GM18909 (cell line): Measurements from ENCODE around the gene CD8B.
"Not testable (repeated sequence)": the region's sequence is repeated elsewhere in the genome, so short reads cannot be mapped to it uniquely, and the experiment has no call there.

ENCODE experiments used
- ATAC-seq: cut with Tn5 transposase; IDR thresholded peaks from one replicate; pipeline ENCODE4 v1.9.1; 2021; ENCODE audit warnings: mild to moderate bottlenecking; ENCODE audit not compliant: unreplicated experiment, poor library complexity

The CD8B gene

GRCh38 chr2:86837714-86838113 lies 24.0 kb downstream of the CD8B start:
- ATAC-seq = not testable (repeated sequence)

- not testable (repeated sequence) for ATAC-seq
These were observed 24.6 kb downstream of the CD8B start for GRCh38 chr2:86836915-86837695.

GRCh38 chr2:86835548-86835889 lies 26.2 kb downstream of the CD8B start:
- ATAC-seq = not testable (repeated sequence)

- ATAC-seq = no peak
These were observed 28.4 kb downstream of the CD8B start for GRCh38 chr2:86833315-86833714.

- no peak for ATAC-seq
These were observed 29.2 kb downstream of the CD8B start for GRCh38 chr2:86832334-86833096.

- no peak for ATAC-seq
These were observed 30.1 kb downstream of the CD8B start for GRCh38 chr2:86831537-86831936.

GRCh38 chr2:86826951-86827350 lies 34.7 kb downstream of the CD8B start:
- ATAC-seq = no peak

GRCh38 chr2:86825693-86826381 lies 35.8 kb downstream of the CD8B start:
- no peak for ATAC-seq

GRCh38 chr2:86825036-86825692 lies 36.5 kb downstream of the CD8B start:
- ATAC-seq = no peak

- no peak for ATAC-seq
These were observed 38.9 kb downstream of the CD8B start for GRCh38 chr2:86822668-86823345.

GRCh38 chr2:86821842-86822241 lies 39.8 kb downstream of the CD8B start:
- no peak for ATAC-seq

GRCh38 chr2:86821306-86821705 lies 40.4 kb downstream of the CD8B start:
- ATAC-seq = no peak

- no peak for ATAC-seq
These were observed 42.7 kb downstream of the CD8B start for GRCh38 chr2:86818957-86819356.

- no peak for ATAC-seq
These were observed 43.4 kb downstream of the CD8B start for GRCh38 chr2:86818114-86818801.

- ATAC-seq = no peak
These were observed 46.1 kb downstream of the CD8B start for GRCh38 chr2:86815611-86816010.

GRCh38 chr2:86809481-86810121 lies 52.1 kb downstream of the CD8B start:
- no peak for ATAC-seq

GRCh38 chr2:86808315-86809161 lies 53.1 kb downstream of the CD8B start:
- peak; percentile 93 for ATAC-seq
